Stomach (tissue), 4 donors: ENCODE measurements around the gene TTC34.

Experiments
- EP300 ChIP-seq: sonication (generic); formaldehyde crosslinking; IDR thresholded peaks from one replicate; pipeline ENCODE4 v1.6.1; 2017; ENCODE audit warnings: antibody characterized with exemption
- POLR2AphosphoS5 ChIP-seq, 3 donors: sonication (generic); formaldehyde crosslinking; IDR thresholded peaks; one replicate each; pipeline ENCODE4 v1.6.1; 2016; ENCODE audit warnings: antibody characterized with exemption in 3 of 3
- TF ChIP-seq, protein P1 (sequence below), 7 experiments: fragments of 450-650 bp in 4 of 7; fragments of 200-600 bp in 3 of 7; sonication (generic) in 3 of 7; IDR thresholded peaks; one replicate each; pipeline ENCODE4 v1.5.1; 2016 to 2019; ENCODE audit warnings: antibody characterized with exemption in 7 of 7, control low read depth in 2 of 7, mild to moderate bottlenecking in 1 of 7

GRCh38 chr1:2595812-2596529, 205.5 kb downstream of the TTC34 start:
- no peak for TF ChIP-seq POLR2AphosphoS5 (IDR thresholded peaks at IDR 0.05)
- TF ChIP-seq, protein P1, sequence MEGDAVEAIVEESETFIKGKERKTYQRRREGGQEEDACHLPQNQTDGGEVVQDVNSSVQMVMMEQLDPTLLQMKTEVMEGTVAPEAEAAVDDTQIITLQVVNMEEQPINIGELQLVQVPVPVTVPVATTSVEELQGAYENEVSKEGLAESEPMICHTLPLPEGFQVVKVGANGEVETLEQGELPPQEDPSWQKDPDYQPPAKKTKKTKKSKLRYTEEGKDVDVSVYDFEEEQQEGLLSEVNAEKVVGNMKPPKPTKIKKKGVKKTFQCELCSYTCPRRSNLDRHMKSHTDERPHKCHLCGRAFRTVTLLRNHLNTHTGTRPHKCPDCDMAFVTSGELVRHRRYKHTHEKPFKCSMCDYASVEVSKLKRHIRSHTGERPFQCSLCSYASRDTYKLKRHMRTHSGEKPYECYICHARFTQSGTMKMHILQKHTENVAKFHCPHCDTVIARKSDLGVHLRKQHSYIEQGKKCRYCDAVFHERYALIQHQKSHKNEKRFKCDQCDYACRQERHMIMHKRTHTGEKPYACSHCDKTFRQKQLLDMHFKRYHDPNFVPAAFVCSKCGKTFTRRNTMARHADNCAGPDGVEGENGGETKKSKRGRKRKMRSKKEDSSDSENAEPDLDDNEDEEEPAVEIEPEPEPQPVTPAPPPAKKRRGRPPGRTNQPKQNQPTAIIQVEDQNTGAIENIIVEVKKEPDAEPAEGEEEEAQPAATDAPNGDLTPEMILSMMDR (IDR thresholded peaks at IDR 0.05) = no peak
- no peak for TF ChIP-seq EP300
